ENCODE data around the gene ATXN10.
"Not testable (repeated sequence)": the region's sequence is repeated elsewhere in the genome, so short reads cannot be mapped to it uniquely, and the experiment has no call there.

ATXN10 gene

DNA sequence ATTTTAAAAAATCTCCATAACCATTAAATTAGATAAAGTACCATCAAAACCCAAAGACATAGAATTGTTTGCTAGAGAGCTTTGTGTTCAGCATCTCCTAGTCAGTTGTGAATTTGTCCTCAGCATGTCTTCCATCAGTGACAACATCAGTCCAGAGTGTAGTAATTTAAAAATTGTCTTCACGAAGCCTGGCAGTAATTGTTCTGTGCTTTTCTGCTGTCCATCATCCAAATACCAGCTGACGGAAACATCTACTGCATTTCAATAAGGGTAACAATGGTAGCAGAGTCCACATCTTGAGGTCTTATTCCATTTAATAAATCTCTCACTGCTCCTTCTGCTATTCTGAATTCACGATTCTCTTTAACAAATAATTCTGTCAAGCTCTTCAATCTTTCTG is 121.5 kb downstream of the ATXN10 start:
- DNase-seq = no peak

DNA sequence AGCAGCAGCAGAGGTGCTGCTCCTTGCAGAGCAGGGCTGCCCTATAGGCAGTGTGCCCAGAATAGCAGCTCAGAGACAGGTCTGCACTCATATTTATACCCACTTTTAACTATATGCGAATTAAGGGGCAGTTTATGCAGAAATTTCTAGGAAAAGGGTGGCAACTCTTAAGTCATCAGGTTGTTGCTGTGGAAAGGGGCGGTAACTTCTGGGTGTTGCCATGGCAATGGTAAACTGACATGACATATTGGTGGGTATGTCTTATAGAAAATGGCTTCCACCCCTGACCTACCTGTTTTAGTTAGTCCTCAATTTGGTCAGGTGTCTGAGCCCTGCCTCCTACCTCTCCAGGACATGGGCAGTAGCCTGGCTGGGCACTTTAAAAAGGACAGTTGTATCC is 122.3 kb downstream of the ATXN10 start:
- DNase-seq = no peak

DNA sequence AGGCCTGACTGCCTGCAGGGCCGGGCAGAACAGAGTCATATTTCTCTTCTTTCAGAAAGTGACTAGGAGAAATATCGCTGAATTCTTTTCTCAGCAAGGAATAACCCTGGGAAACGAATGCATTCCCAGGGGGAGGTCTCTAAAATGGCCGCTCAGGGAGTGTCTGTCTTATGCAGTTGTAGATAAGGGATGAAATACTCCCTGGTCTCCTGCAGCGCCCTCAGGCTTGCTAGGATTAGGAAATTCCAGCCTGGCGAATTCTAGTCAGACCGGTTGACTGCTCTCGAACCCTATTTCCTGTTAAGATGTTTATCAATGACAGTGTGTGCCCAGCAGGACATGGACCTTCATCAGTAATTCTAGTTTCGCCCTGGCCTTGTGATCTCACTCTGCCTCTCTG is 124.4 kb downstream of the ATXN10 start:
- DNase-seq = not testable (repeated sequence)

DNA sequence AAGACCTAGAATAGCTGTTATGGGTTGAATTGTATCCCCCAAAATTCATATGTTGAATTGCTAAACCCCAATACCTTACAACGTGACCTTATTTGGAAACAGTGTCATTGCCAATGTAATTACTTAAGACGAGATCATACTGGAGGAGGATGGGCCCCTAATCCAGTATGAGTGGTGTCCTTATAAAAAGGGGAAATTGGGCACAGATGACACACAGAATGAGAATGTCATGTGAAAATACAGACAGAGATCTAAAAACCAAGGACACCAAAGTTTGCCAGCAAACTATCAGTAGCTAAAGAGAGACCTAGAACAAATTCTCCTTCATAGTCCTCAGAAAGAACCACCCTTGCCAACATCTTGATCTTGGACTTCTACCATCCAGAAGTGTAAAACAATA is 127.7 kb downstream of the ATXN10 start:
- DNase-seq = no peak

DNA sequence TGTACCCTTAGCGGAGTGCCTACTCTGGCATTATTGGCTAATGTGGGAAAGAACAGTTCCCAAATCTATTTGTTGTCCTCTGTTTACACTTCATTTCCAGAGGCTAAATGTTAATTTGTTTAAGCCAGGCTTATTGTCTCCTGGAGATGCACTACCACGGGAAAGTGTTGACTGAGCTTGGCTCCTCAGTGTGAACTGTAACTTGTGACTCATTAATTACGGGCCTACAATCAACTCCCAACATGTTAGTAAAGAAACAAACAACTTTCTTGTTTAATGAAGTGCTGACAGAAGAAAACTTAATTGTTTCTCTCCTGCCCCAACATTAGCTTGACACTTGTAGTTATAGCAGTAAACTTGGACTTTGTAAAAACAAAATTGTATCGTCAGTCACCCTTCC is 130.4 kb downstream of the ATXN10 start:
- no peak for DNase-seq

DNA sequence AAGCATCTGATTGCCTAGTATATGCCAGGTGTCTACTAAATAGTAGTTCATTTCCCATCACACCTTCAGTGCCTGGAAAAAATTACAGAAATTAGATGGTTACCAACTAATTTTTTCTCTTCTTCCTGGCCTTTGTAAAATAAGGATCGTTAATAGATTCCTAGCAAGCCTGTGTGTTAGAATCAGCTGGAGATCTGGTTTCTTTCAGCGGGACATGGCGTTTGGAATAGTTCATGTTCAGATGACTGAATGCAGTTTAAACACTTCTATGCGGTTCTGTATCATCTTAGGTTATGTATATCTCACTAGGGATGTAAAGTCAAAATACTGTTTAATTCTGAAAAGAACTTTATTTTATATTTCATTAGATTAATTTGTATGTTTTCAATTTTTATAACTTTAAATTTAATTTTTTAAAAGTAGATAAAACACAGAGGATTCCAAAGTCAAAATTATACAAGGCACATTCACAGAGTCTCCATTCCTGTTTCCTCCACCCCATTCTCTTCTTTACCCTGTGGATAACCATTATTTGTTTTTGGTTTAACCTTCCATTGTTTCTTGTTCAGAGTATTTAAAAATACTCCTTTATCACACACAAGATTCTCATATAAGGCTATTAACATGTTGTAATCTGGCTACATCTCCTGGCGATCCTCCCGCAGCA is 132.8 kb downstream of the ATXN10 start:
- no peak for DNase-seq

DNA sequence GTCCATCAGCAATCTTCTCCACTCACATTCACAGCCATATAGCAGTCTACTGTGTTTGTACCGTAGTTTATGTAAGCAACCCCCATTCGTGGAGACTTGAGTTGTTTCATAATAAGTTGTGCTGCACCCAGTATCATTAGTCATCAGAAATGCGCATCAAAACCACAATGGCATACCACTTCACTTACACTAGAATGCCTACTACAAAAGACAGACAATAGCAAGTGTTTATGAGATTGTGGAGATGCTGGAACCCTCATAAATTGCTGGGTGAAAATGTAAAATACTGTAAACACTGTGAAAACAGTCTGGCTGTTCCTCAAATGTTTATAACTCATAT is 133.3 kb downstream of the ATXN10 start:
- DNase-seq = peak; percentile 98

DNA sequence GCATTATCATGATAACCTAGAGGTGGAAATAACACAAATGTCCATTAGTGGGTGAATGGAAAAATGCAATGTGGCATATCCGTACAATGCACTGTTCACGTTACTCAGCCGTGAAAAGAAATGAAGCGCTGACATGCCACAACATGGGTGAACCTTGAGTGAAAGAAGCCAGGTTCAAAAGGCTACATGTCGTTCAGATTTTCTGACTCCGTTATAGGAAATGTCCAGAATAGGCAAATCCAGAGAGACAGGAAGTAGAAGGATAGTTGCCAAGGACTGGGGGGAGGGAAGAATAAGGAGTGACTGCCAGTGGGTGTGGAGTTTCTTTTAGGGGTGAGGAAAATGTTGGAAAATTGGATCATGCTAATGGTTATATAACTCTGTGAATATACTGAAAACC is 133.8 kb downstream of the ATXN10 start:
- DNase-seq = no peak

DNA sequence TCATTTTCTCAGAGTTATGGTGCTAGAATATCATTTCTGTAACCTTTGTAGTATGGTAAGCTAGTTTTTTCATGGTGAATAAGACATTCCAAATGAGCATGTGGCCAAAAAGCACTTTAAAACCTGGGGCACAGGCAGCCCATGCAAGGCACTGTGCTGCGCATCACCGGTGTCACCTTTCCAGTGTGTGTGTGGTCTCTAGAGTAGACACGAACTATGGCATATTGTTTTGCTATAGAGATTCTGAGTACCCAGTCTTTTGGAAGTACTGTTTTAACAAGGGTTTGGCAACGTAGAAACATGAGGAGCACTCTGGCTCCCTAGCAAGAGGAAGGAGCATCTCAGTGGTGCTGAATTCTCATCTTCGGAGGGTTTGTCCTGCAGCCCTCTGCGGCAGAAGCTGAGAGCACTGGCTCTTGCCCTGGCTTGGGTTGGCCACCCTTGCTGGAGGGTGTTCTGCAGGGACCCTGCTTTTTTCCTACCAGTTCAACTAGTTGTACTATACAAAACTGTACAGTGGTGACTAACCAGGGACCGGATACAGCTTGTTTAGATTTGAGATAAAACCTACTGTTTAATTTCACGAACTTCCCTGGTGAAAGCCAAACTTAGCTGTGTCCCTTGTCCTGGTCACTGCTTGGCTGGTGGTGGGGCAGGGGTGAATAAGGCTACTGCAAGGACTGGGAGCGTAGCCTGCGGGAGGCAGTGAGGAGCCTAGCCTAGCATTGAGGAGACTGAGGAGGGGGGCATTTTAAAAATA is 135.7 kb downstream of the ATXN10 start:
- peak; percentile 24 for DNase-seq

DNA sequence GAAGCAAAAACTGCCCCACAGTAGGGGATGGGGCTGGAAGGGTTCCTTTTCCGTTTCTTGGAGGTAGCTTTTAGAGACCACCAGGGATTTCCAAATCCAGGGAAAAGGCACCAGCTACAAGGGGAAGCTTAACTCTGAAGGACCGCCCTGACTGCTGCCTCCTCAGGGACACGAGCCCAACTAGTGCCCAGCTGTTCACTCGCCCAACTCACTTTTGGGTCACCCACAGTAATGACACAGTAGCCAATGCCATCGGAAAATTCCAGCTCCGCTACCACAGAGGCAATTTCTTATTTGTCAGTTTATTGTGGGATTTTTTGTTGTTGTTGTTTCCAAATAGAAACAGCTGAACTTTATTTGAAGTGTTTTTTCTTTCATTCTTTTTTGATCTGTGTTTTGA is 141.3 kb downstream of the ATXN10 start:
- no peak for DNase-seq

DNA sequence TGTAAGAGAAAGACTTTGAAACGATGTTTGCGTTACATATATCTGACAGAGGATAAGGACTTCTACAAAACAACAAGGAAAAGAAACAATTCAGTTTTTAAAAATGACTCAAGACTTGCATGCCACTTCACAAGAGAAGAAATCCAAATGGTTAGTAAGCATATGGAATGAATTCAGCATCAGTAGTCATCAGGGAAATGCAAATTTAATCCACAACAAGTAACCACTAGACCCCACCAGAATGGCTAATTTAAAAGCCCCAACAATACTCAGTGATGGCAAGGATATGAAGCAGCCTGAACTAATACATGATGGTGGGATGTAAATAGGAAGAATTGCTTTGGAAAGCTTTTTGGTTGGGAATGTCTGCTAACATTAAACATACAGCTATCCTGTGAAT is 142.6 kb downstream of the ATXN10 start:
- DNase-seq = no peak

DNA sequence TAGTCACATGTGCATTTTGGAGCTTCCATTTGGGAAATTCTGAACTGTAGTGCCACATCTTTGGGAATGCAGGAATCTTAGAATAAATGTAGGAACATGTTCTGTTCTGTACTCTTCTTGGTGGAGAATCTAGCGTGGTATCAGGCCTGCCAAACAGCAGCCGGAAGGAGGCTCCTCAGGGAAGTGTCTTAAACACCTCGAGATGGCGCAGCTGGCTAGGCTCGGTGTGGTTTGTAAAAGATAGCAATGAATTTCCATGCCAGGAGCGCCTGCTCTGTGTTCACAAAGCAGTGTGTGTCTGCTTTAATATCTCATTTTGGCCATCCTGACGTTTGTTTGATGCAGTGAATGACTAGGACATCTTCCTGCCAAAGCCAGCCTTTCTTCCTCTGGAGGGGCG is 145.1 kb downstream of the ATXN10 start:
- DNase-seq = no peak

DNA sequence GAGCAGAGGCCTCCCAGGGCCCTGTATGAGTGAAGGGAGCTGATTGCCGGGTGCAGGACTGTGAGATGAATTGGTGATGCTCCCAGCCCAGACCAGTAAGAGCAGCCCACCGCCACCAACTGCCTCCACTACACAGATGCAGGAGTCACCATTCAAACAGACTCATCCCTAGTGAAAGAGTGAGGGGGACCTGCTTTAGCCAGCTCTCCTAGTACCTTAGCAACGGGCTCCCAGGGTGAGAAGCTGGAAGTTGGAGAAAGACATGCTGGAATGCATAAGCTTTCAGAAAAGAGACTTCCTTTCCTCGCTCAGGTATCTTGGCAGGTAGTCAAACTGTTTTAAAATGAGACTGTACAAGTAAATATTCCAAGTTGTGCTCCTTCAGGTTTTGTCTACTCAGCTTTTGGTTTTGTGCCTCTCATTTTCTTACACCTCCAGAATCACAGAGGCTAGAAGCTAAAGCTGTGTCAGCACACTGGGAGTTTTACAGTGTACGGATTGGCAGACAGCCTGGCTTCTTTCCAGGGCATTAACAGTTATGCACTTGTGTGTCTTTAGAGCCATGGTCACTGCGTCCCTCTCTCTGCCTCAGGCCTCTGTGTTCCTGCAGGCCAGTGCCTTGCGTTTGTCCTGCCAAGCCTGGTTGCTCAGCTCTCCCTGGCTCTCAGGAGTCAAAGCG is 146.2 kb downstream of the ATXN10 start:
- no peak for DNase-seq

DNA sequence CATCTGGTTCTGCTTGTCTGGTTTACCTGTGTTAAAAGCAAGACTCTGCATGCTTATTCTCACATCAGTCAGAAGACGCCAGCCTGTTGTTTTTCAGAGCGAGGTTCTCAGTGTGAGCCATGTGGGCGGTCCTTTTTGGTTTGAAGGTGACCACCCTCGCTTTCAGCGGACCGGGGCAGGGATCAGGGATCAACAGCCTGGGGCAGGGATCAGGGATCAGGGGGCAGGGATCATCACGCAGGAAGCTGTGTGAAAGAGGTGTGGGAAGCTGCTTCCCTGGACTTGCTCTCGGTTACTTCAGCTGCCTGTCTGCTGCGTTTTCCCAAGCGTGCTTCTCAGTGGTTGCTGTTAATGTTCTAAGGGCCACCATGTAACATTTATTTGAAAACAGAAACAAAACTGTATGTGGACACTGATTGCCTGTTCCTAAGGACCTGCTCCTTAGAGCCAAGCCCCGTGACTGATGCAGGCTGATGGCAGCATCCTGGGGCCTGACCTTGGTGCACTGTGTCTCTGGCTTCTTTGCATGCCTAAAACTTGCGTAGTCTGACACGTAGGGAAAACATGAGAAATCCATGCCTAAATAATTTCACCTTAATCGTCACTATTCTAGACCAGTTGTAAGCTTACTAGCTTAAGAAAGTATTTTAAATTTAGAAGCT is 146.9 kb downstream of the ATXN10 start:
- no peak for DNase-seq

DNA sequence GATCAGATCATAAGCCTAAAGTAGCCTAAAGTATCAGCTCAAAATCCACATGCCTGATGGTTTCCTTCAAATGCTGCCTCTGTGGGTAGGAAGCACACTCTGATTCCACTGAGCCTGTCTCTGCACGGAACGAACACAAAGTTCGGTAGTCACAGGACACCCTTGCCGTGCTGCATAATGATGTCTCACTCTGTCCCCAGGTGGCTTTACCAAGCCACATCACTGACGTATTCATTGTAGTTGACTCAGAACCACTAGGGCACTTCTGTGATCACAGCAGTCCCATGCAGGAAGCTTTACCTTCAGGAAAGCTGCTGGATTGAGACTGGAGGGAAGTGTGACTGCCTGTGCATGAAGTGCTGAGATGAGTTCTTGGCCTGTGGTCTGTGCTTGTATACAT is 147.7 kb downstream of the ATXN10 start:
- DNase-seq = no peak

DNA sequence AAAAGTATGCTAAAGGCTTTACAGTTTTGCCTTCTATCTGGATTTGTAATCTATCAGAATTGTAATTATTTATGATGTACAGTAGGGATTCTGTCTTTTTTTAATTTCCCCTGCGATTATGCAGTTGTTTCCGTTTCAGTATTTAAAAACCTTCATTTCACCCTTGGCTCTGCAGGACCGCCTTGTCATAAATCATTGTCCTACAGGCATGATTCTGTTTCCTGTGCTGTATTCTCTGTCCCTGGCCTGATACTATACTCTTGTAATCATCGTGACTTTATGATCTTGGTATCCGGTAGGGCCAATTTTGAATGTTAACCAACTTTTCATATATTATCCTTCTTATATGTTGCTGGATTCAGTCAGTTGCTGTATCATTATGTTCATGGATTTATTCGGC is 151.7 kb downstream of the ATXN10 start:
- no peak for DNase-seq

DNA sequence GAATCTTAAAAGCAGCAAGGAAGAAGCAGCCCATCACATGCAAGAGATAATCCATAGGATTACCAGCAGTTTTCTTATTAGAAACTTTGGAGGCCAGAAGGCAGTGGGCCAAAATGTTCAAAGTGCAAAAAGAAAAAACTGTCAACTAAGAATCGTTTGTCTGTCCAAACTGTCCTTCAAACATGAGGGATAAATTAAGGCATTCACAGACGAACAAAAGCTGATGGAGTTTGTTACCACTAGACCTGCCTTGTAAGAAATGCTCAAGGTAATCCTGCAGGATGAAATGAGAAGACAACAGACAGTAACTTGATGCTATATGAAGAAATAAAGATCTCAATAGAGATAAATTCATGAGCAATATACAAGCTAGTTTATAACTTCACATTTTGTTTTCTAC is 154.9 kb downstream of the ATXN10 start:
- DNase-seq = no peak

DNA sequence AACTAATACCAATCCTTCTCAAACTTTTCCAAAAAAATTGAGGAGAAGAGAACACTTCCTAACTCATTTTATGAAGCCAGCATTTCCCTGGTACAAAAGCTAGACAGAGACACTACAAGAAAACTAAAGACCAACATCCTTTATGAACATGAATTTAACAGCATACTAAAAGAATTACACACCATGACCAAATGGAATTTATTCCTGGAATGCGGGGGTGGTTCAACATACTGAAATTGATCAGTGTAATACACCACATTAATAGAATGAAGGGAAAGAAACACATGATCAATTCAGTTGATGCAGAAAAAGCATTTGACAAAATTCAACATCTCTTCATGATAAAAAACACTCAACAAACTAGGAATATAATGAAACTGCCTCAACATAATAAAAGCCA is 157.2 kb downstream of the ATXN10 start:
- DNase-seq = no peak

DNA sequence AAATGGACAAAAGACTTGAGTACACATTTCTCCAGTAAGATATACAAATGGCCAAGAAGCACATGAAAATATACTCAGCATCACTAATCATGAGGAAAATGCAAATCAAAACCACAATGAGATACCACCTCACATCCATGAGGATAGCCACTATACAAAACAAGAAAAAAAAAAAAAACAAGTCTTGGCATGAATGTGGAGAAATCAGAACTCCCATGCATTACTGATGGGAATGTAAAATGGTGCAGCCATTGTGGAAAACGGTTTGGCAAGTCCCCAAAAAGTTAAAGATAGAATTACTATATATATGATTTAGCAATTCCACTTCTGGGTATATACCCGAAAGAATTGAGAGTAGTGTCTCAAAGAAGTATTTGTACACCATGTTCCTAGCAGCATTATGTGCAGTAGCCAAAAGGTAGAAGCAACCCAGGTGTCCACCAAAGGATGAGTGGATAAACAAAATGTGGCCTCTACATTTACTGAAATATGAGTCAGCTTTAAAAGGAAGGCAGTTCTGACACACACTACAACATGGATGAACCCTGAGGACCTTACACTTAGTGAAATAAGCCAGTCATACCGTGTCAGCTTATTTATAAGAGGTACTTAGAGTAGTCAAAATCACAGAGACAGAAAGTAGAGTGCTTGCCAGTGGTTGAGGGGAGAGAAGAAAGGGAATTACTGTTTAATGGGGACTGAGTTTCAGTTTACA is 159.1 kb downstream of the ATXN10 start:
- peak; percentile 67 for DNase-seq

DNA sequence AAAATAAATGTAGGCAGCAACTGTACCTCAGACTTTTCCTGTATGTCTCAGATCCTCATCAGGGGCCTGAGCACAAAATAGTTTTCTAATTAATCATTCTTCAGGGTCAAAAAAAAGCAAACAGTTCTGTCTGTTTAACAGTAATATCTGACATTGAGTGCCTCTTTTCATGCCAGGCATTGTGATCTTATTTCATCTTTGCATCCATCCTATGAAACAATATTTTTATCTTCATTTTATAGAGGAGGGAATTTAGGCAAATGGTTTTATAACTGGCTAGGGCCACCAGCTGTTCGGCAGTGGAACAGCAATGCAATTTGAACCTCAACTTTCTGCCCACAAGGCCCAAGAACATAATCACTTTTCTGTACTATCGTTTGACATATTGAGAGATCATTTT is 159.8 kb downstream of the ATXN10 start:
- DNase-seq = peak; percentile 35

DNA sequence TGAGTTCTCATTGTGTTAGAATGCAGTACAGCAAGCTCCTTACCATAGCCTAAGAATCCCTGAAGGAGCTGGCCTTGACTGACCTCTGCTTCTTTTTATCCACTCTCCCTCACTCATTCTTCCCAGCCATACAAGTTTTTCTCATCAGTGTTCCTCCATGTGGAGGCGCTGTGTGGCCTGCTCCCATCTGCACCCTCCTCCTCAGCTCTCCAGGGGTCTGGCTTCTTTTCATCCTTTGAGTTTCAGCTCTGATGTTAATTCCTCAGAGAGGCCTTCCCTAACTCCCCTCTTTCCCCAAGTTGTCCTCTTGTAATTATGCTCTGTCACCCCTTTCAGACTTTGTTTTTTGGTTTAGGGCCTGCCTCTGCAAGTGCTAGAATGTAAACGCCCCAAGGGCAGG is 160.5 kb downstream of the ATXN10 start:
- no peak for DNase-seq

DNA sequence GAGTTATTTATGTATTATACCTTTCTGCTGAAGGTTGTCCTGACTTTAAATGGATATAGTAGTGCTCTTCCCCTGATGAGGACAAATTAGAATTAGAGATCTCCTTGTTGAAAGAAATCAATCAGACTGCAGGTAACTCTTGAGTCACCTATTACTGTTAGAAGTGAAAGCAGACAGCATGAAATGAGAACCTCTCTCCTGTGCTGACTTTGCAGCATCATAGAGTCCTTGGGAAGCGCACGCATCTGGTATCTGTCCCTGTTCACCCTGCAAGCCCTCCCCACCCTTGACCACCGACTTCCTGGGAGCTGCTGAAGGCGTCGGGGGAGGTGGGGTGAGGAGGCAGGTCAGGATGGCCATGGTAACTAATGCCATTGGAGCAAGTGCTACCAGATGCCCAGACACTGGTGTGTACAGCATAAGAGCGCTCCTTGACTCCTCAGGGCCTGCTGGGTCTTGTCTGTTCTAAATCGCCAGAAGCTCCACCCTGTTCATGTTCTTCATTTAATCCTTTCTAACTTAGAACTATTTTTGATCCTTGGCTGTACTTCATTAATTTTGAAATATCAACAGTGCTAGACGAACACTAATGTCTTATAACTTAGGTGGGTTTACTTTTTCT is 161.4 kb downstream of the ATXN10 start:
- DNase-seq = no peak

DNA sequence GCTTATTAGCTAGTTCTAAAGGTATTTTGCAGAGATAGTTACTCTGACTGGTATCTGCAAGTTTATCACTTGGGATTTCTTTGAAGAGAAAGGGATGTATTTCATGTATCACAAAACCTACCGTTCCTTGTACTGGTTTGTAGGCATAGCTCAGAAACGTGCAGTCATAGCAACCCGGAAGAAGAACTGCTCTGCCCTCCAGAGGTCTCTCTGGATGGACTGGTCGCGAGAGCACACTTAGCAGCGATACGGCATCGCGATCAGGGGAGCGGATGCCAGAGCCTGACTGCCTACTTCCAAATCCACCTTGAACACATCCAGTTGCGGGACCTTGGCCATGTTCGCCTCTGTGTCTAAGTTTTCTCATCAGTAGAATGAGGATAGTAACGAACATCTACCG is 162.0 kb downstream of the ATXN10 start:
- DNase-seq = no peak

Measured in HCEC 1CT (cell line).